ENCODE data around the gene PRICKLE3.

Gene PRICKLE3

DNA sequence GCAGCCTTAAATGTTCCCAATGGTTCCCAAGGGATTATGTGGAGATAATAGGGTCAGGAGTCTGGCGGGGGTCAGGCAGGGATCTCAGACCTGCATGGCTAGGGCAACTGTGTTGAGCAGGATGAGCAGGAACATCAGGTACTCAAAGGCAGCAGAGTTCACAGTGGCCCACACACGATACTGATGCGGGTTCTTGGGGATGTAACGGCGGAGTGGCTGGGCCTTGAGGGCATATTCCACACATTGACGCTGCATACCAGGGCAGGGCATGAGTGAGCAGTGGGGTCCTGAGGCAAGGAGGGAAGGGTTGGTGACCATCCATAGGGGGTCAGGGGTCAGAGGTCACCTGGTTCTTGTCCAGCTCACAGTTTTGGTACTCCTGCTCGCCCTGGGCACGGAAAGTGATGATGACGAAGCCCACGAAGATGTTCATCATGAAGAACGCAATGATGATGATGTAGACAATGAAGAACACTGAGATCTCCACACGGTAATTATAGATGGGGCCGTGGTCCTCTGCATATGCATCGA, 28.9 kb upstream of the PRICKLE3 start:
- DNase-seq (ENCODE audit: low read depth in 2 of 2): no peak
- TF ChIP-seq, protein P1, sequence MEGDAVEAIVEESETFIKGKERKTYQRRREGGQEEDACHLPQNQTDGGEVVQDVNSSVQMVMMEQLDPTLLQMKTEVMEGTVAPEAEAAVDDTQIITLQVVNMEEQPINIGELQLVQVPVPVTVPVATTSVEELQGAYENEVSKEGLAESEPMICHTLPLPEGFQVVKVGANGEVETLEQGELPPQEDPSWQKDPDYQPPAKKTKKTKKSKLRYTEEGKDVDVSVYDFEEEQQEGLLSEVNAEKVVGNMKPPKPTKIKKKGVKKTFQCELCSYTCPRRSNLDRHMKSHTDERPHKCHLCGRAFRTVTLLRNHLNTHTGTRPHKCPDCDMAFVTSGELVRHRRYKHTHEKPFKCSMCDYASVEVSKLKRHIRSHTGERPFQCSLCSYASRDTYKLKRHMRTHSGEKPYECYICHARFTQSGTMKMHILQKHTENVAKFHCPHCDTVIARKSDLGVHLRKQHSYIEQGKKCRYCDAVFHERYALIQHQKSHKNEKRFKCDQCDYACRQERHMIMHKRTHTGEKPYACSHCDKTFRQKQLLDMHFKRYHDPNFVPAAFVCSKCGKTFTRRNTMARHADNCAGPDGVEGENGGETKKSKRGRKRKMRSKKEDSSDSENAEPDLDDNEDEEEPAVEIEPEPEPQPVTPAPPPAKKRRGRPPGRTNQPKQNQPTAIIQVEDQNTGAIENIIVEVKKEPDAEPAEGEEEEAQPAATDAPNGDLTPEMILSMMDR (IDR thresholded peaks at IDR 0.05; ENCODE audit: low read depth, low read length): no peak
- no peak overlapping the region for H3K4me3 ChIP-seq (replicated peaks in 1 of 2; ENCODE audit: low read depth in 2 of 2, low read length in 2 of 2)

- no peak overlapping the region for H3K4me3 ChIP-seq (replicated peaks in 1 of 2; ENCODE audit: low read depth in 2 of 2, low read length in 2 of 2)
- TF ChIP-seq, protein P1 (IDR thresholded peaks at IDR 0.05; ENCODE audit: low read depth, low read length): no peak
- DNase-seq (ENCODE audit: low read depth in 2 of 2): no peak
Measured at GRCh38 chrX:49214416-49214815, 28.2 kb upstream of the PRICKLE3 start.

DNA sequence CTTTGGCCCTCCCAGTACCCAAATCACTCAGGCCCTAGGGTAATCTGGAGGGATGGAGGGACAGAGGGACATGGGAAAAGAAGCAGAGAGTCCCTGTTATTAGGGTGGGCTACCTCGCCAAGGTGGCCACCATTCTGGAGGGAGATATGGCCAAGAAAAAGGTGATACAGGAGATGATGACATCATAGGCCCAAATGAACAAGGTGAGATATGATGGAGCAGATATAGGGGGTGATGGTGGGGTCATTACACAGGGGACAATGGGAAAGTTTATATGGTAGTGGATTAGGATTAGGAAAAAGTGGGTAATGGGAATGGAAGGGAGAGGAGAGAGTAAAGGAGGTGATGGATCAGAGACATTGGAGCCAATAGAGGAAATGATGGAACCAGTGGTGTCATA, 26.7 kb upstream of the PRICKLE3 start:
- DNase-seq (ENCODE audit: low read depth in 2 of 2): no peak
- TF ChIP-seq, protein P1 (IDR thresholded peaks at IDR 0.05; ENCODE audit: low read depth, low read length): no peak
- no peak overlapping the region for H3K4me3 ChIP-seq (replicated peaks in 1 of 2; ENCODE audit: low read depth in 2 of 2, low read length in 2 of 2)

DNA sequence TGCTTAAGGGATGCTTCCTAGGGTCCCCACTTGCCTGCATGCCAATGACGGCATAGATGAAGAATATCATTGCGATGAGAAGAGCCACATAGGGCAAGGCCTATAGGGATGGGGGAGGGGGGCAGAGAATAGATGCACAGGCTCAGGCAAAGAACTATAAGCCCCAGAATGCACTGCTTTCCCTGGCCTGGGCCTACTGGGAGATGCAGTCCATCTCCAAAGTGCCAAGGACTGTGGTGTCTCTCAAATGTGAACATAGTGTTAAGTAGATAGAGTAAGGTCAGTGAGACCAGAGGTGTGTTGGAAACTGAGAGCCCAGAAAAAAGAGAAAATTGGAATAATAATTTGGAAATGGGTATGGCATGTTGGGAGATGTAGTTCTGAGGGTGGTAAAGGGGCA, 26.0 kb upstream of the PRICKLE3 start:
- TF ChIP-seq, protein P1 (IDR thresholded peaks at IDR 0.05; ENCODE audit: low read depth, low read length): no peak
- DNase-seq (ENCODE audit: low read depth in 2 of 2): no peak
- H3K4me3 ChIP-seq (replicated peaks in 1 of 2; ENCODE audit: low read depth in 2 of 2, low read length in 2 of 2): no peak overlapping the region

- no peak overlapping the region for H3K4me3 ChIP-seq (replicated peaks in 1 of 2; ENCODE audit: low read depth in 2 of 2, low read length in 2 of 2)
- no peak for DNase-seq (ENCODE audit: low read depth in 2 of 2)
- TF ChIP-seq, protein P1 (IDR thresholded peaks at IDR 0.05; ENCODE audit: low read depth, low read length): no peak
Measured at GRCh38 chrX:49211074-49211473, 24.9 kb upstream of the PRICKLE3 start.

DNA sequence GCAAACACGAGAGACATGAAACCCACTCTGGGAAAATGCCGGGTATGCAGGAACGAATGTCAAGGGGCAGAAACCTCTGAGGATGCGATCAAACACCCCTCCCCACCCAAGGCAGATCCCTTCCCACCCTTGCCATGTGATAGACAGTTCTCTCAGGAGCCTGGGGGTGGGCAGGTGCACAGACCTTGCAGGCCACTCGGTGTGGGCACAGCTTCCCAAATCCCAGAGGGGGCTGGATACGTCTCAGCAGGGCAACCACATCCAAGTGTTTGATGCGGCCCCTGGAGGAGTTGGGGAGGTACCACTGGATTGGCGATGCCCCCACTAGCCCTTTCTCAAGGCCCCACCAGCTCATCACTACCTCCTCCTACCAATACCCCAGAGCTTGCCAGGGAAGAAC, 24.2 kb upstream of the PRICKLE3 start:
- TF ChIP-seq, protein P1 (IDR thresholded peaks at IDR 0.05; ENCODE audit: low read depth, low read length): no peak
- H3K4me3 ChIP-seq (replicated peaks in 1 of 2; ENCODE audit: low read depth in 2 of 2, low read length in 2 of 2): no peak overlapping the region
- DNase-seq (ENCODE audit: low read depth in 2 of 2): no peak

Measured in cardiac fibroblast (primary cell).